Esophagus (tissue), 2 donors: ENCODE results near the gene STAM2. TPM values are rescaled to one million over a fixed set of nuclear protein-coding genes. Genes with fewer than 3 reads are reported as not detected.

Experiments
- H3K27ac ChIP-seq, 2 donors: one replicate each; pipeline ENCODE4 v1.5.1; 2013; ENCODE audit warnings: low read depth in 2 of 2, mild to moderate bottlenecking in 2 of 2, inconsistent platforms in 1 of 2, low read length in 1 of 2, moderate library complexity in 1 of 2
- H3K27me3 ChIP-seq, 2 donors: one replicate each; pipeline ENCODE4 v1.6.1; 2013; ENCODE audit warnings: low read length in 2 of 2, control low read depth in 1 of 2, mild to moderate bottlenecking in 1 of 2; ENCODE audit not compliant: insufficient read depth in 2 of 2, control insufficient read depth in 1 of 2
- H3K36me3 ChIP-seq, 2 donors: one replicate each; pipeline ENCODE4 v1.6.1; 2013; ENCODE audit warnings: low read length in 1 of 2; ENCODE audit not compliant: control insufficient read depth in 2 of 2, insufficient read depth in 2 of 2
- H3K4me1 ChIP-seq, 2 donors: one replicate each; pipeline ENCODE4 v1.6.1; 2013; ENCODE audit warnings: low read length in 1 of 2; ENCODE audit not compliant: control insufficient read depth in 2 of 2, insufficient read depth in 2 of 2
- H3K4me3 ChIP-seq, 2 donors: one replicate each; pipeline ENCODE4 v1.5.1; 2013; ENCODE audit warnings: low read length in 2 of 2, mild to moderate bottlenecking in 2 of 2, low read depth in 1 of 2, moderate library complexity in 1 of 2
- H3K9me3 ChIP-seq, 2 donors: one replicate each; pipeline ENCODE4 v1.6.1; 2013; ENCODE audit warnings: mild to moderate bottlenecking in 2 of 2, low read depth in 1 of 2, low read length in 1 of 2, moderate library complexity in 1 of 2; ENCODE audit not compliant: control insufficient read depth in 2 of 2, insufficient read depth in 1 of 2
- WGBS, 2 donors: extraction: QIAGEN DNeasy Blood & Tissue Kit; methylation state at CpG; one replicate each; pipeline ENCODE4 v1.1.7; 2013; 5-methylcytosine and 5-hydroxymethylcytosine counted together
- polyA plus RNA-seq, 2 donors: library from polyadenylated mRNA; stranded (reverse); fragments of 200-250 nt; gene quantifications; one replicate each; pipeline ENCODE4 v1.2.3, GENCODE V29; 2013
- donor health status: healthy with polysubstance abuse.
- donor health status: Bipolar disorder and iron deficiency.

Gene STAM2
- 1 to 10 TPM; 6.6 to 7.3 TPM for polyA plus RNA-seq

DNA sequence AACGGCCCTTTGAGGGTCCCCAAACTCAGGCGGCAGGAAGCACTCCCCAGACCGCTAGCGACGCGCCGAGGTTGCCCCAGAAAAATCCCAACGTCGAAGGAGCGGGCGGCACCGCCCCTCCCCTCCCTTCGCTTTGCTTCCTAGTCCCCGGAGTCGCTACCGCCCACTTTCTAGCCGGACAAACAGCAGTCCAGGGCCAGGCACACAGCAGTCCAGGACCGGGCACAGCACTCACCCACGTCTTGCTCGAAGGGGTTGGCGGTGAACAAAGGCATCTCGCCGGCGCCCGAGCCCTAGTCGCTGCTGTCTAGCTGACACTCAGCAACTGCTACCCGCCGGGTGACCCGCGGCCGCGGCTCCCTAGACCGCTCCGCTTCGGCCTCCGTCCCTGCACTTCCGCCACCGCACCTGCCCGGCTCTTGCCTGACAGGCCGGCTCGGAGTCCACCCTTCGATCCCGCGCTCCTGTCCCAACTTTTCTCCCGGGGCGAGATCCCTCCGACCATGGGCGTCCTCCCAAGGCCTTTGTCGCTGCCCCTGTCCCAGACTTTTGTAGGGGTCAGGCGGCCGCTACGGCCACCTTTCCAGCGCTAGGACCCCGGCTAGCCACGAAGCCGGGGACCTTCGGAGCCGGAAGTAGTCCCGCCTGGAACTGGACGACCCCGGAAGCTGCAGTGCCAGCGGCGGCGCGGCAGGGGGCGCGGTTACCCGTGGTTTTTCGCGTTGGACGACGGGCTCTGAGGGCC is at the start of gene STAM2:
STAM2 (minus strand) TSS at position 396 of the 745 bp plus-strand sequence; CDS start at position 275, 121 bp downstream.
- WGBS, 2 donors, result 0% methylated on average over 70 to 72 of the region's 72 CpGs
- Histone ChIP-seq H3K36me3 (no peaks in the 10 kb centered on the region), H3K4me1 (no peaks in the 10 kb centered on the region), H3K27me3 (no peaks in the 10 kb centered on the region), H3K27ac (peak within 1 kb of the TSS; percentile 96 to 99), H3K9me3 (no peaks in the 10 kb centered on the region), H3K4me3 (peak within 1 kb of the TSS; percentile 73 to 97)

DNA sequence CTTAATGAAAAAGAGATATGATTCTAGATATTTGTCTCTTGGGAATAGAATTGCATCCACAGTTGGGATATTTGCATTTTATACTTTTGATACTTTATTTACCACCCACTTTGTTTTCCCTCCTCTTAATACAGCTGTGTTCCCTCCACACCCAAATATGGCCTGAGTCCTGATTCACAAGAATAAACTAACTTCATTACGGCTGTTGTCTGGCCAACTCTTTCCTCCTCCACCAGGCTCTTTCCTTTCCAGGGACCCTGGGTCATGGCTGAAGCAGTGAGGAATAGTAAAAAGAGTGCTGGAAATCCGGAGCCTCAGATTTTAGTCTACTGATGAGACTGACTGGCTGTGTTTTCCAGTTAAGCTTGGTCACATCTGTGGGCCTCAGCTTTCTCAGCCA is 48.4 kb upstream of the STAM2 start:
- Histone ChIP-seq H3K27ac (no peak overlapping the region), H3K27me3 (no peaks in the 10 kb centered on the region), H3K9me3 (no peaks in the 10 kb centered on the region), H3K4me1 (no peaks in the 10 kb centered on the region), H3K4me3 (no peak overlapping the region), H3K36me3 (no peaks in the 10 kb centered on the region)
- WGBS, 2 donors, result 53 to 56% methylated on average over 2 of the region's 2 CpGs

DNA sequence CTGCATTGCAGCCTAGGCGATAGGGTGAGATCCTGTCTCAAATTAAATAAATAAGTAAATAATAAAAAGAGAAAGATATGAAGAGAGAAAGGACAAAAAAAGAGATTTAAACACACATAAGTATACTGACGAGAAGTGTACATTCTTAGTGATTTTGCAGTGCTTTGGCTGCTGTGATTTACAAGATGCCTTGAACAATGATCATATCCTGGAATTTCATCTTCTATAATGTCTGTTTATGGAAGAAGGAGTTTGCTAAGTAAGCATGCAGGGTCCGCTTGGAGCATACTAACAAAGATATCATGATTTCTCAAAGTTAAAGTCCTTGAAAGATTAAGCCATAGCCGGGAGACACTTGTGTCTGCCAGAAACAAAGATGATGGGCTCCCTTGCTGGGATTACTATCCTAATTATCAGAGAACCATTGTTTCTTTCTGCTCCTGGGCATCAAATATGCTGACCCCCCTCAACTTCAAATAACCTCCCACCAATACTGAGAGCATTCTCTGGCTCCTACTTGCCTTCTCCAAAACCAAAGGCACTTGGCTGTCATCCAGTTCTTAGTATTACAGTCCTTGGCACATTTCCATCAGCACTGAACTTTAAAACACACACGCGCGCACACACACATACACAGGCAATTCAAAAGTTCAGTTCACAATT is 47.5 kb upstream of the STAM2 start:
- no peaks in the 10 kb centered on the region for H3K27me3 ChIP-seq
- no peak overlapping the region for H3K4me3 ChIP-seq
- no peaks in the 10 kb centered on the region for H3K9me3 ChIP-seq
- WGBS, 2 donors, result 25 to 32% methylated on average over 7 of the region's 7 CpGs
- H3K36me3 ChIP-seq, result no peaks in the 10 kb centered on the region
- H3K27ac ChIP-seq, result no peak overlapping the region
- no peaks in the 10 kb centered on the region for H3K4me1 ChIP-seq

DNA sequence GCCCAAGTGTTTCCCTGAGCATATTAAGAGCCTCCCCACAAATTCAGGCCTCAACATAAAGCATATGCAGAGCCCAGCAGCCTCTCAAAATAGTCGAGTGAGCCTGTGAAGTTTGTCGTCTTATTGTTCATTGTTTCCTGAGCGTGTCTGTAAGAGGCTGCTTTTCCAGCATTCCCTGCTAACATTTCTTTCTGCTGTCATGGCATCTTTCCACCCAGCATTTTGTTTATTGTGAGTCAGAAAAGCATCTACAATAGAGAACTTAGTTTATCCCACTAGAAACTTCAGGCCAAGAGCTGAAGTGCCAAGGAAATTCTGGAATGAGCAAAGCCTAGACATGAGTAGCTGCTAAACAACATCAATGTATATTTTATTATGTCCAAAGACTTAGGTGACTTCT is 46.3 kb upstream of the STAM2 start:
- H3K9me3 ChIP-seq, result no peaks in the 10 kb centered on the region
- 37 to 47% methylated on average over 3 of the region's 3 CpGs for WGBS, 2 donors
- H3K27me3 ChIP-seq, result no peaks in the 10 kb centered on the region
- no peaks in the 10 kb centered on the region for H3K4me1 ChIP-seq
- no peak overlapping the region for H3K4me3 ChIP-seq
- H3K36me3 ChIP-seq, result no peaks in the 10 kb centered on the region
- no peak overlapping the region for H3K27ac ChIP-seq

DNA sequence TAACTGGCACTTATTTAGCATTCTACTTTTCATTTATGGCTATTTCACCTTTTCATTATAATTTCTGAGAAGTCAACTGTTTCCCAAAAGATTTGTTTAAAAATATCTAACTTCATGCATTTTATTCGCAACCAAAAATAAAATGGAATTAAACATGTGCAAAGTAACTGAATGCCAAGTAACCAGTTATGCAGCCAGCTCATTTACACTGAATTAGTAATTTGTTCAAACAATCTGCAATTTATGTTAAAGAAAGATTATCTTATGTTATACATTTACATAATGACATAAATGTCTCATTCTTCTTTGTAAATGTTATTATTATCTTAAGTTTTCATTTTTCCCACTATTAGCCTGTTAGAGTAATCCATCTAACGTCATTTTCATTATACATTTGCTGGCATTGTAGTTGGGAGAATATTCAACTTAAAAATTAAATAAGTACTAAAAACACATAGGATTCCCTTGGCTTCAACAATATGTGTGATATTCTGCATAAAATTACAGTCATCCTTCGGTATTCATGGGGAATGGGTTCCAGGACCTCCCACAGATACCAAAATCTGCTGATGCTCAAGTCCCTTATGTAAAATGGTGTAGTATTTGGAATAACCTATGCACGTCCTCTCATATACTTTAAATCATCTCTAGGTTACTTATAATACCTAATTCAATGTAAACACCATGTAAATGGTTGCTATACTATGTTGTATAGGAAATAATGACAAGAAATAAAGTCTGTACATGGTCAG is 43.7 kb upstream of the STAM2 start:
- no peaks in the 10 kb centered on the region for H3K27me3 ChIP-seq
- H3K36me3 ChIP-seq, result no peaks in the 10 kb centered on the region
- 83 to 84% methylated on average over 4 of the region's 4 CpGs for WGBS, 2 donors
- H3K9me3 ChIP-seq, result no peaks in the 10 kb centered on the region
- H3K27ac ChIP-seq, result no peak overlapping the region
- H3K4me3 ChIP-seq, result no peak overlapping the region
- H3K4me1 ChIP-seq, result no peaks in the 10 kb centered on the region

DNA sequence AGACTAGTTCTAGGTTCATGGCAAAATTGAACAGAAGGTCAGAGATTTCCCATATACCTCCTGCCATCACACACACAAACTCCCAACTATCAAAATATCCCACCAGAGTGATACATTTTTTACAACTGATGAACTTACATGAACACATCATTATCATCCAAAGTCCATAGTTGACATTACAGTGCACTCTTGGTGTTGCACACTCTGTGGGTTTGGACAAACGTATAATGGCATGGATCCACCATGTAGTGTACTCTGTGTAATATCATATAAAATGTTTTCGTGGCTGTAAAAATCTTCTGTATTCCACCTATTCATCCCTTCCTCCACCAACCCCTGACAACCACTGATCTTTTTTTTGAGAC is 25.9 kb upstream of the STAM2 start:
- Histone ChIP-seq H3K36me3 (no peaks in the 10 kb centered on the region), H3K4me3 (no peak overlapping the region), H3K4me1 (no peaks in the 10 kb centered on the region), H3K27me3 (no peaks in the 10 kb centered on the region), H3K9me3 (no peaks in the 10 kb centered on the region), H3K27ac (no peak overlapping the region)
- WGBS, 2 donors, result 82 to 93% methylated on average over 2 of the region's 2 CpGs

DNA sequence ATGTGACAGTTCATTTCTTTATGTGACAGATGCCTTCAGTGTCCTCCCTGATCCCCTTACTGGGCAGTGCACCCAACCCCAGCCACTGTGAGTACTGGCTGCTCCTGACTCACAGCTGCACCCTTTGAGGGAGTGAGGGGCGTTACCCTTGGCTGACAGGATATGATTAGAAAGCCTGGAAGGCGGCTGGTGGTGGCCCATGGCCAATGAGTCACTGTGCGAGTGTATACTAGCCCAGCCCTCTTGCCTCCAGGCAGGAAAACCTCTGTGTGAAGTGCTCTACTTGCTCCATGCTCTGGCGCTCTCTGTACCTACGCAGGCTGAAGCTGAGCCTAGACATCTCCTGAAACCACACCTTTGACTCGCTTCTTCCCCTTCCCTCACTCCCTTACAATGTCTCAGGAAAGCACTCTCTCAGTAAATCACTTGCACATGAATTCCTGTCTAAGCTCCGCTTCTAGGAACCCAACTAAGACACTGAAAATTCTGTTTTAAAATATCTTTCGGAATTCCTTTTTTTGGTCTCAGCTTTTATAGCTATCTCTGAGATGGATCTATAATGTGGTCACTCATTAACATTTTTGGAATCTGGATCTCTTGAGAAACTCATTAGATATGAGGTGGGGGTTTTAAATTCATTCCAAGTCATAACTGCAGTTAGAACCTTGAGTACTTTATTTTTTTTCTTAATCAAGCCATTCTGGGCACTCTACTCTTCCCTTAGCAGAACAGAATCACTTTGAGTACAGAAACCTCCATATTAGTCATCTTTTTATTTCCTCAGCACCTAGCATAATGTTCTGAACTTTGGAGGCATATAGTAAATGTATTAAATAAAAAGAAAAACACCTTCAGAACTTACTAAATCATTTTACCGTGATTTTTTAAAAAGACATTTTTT is 25.3 kb upstream of the STAM2 start:
- 42 to 49% methylated on average over 9 of the region's 9 CpGs for WGBS, 2 donors

DNA sequence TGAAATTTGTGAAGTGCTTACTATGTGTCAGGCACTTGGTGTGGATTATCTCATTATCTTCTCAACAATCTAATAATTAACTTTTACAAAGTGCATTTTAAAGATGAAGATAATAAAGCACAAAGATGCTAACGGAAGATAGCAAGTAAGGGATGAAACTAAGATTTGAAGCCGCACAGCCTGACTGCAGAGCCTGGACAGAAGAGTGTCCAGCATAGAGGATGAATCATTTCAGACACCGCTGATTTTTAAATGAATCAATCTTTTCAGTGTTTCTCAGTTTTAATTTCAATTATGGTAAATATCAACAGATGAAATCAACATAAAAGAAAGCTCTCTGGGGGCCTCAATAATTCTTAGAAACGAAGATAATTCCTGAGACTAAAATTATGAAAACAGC is 24.5 kb upstream of the STAM2 start:
- no peak overlapping the region for H3K4me3 ChIP-seq
- no peaks in the 10 kb centered on the region for H3K9me3 ChIP-seq
- no peaks in the 10 kb centered on the region for H3K4me1 ChIP-seq
- 75 to 77% methylated on average over 4 of the region's 4 CpGs for WGBS, 2 donors
- no peaks in the 10 kb centered on the region for H3K27me3 ChIP-seq
- H3K27ac ChIP-seq, result no peak overlapping the region
- no peaks in the 10 kb centered on the region for H3K36me3 ChIP-seq

More for the DNA sequence above, 25.3 kb upstream of the STAM2 start:
- no peaks in the 10 kb centered on the region for H3K4me1 ChIP-seq
- H3K4me3 ChIP-seq, result no peak overlapping the region
- no peaks in the 10 kb centered on the region for H3K9me3 ChIP-seq
- H3K27me3 ChIP-seq, result no peaks in the 10 kb centered on the region
- no peaks in the 10 kb centered on the region for H3K36me3 ChIP-seq
- H3K27ac ChIP-seq, result no peak overlapping the region

DNA sequence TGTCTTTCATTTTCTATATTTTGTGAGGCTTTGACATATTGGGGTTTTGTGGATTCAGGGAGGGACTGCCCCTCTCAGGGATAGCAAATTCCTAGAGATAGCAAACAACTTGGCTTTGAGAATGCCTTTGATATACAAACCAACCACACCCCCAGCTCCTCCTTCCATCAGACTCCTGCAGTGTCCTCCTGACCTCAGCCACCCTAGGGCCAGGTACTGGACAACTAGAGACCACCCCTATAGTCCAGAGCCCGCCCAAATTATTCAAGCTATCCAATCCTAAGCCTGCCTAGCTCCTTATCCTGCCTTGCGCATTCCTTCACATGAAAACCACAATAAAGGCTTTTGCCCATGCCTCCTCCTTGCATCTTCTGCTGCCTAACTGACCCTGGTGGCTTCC is 22.9 kb upstream of the STAM2 start:
- no peak overlapping the region for H3K4me3 ChIP-seq
- no peaks in the 10 kb centered on the region for H3K36me3 ChIP-seq
- WGBS, 2 donors, result 96 to 97% methylated on average over 2 of the region's 2 CpGs
- H3K27me3 ChIP-seq, result no peaks in the 10 kb centered on the region
- no peak overlapping the region for H3K27ac ChIP-seq
- H3K9me3 ChIP-seq, result no peaks in the 10 kb centered on the region
- H3K4me1 ChIP-seq, result no peaks in the 10 kb centered on the region
